Vagina (tissue), 2 donors: ENCODE results near the gene NINL. TPM values are rescaled to one million over a fixed set of nuclear protein-coding genes. Genes with fewer than 3 reads are reported as not detected.

ENCODE experiments used
- DNase-seq, 2 donors: peaks; one replicate each; pipeline ENCODE4 v3.0.0-alpha.2; 2017; ENCODE audit errors: extremely low spot score in 2 of 2
- H3K27ac ChIP-seq: fragments of 200-600 bp; sonication (generic); one replicate; pipeline ENCODE4 v1.5.1; 2019
- H3K27me3 ChIP-seq: fragments of 200-600 bp; sonication (generic); one replicate; pipeline ENCODE4 v1.5.1; 2019
- H3K36me3 ChIP-seq, 2 donors: fragments of 200-600 bp; sonication (generic); one replicate each; pipeline ENCODE4 v1.5.1; 2017 to 2019
- H3K4me1 ChIP-seq: fragments of 200-600 bp; sonication (generic); one replicate; pipeline ENCODE4 v1.5.1; 2019
- H3K4me3 ChIP-seq, 2 donors: fragments of 200-600 bp; sonication (generic); 1 replicate in 1 of 2; 2 replicates in 1 of 2; pipeline ENCODE4 v1.5.1; 2016 to 2019
- H3K9me3 ChIP-seq: fragments of 200-600 bp; sonication (generic); one replicate; pipeline ENCODE4 v1.5.1; 2019
- POLR2A ChIP-seq, 2 donors: fragments of 450-650 bp; IDR thresholded peaks; one replicate each; pipeline ENCODE4 v1.6.1; 2017; ENCODE audit warnings: antibody characterized with exemption in 2 of 2, mild to moderate bottlenecking in 2 of 2, moderate library complexity in 2 of 2
- POLR2AphosphoS5 ChIP-seq, 2 donors: sonication (generic); formaldehyde crosslinking; IDR thresholded peaks; one replicate each; pipeline ENCODE4 v1.9.0; 2017; ENCODE audit warnings: antibody characterized with exemption in 2 of 2, mild to moderate bottlenecking in 2 of 2, low read depth in 1 of 2; ENCODE audit not compliant: insufficient read depth in 1 of 2
- intact Hi-C: fragments of 100-400 bp; cut with DNase I; formaldehyde crosslinking; loops from one replicate; pipeline ENCODE4 v1.15.1; 2023
- total RNA-seq: library from RNA; depleted of rRNA; stranded (reverse); fragments of >200 nt; gene quantifications from one replicate; pipeline ENCODE4 v1.2.3, GENCODE V29; 2016
- TF ChIP-seq, protein P1 (sequence below), 3 experiments: fragments of 450-650 bp in 2 of 3; fragments of 200-600 bp in 1 of 3; sonication (generic) in 1 of 3; IDR thresholded peaks; one replicate each; pipeline ENCODE4 v1.5.1; 2017 to 2019; ENCODE audit warnings: antibody characterized with exemption in 3 of 3, mild to moderate bottlenecking in 2 of 3, moderate library complexity in 2 of 3

Gene NINL
- total RNA-seq, 1 donor from 2014 or later: 11.5 TPM

- TF ChIP-seq POLR2AphosphoS5 (IDR thresholded peaks at IDR 0.05; ENCODE audit: insufficient read depth in 1 of 2, low read depth in 1 of 2): no peak
- intact Hi-C loops: loop anchor here (5.0 kb wide), 1 partner anchor 902 kb away; no protein-coding TSS in a partner anchor
- Histone ChIP-seq H3K27me3 (no peaks in the 10 kb centered on the region), H3K4me3 (no peak overlapping the region), H3K4me1 (no peaks in the 10 kb centered on the region), H3K27ac (no peak overlapping the region), H3K36me3 (peaks cover 0 to 30% of the 10 kb centered on the region in 2 donors), H3K9me3 (no peaks in the 10 kb centered on the region)
- DNase-seq: no peak
These were observed 125.3 kb downstream of the NINL start for GRCh38 chr20:25459916-25460535.

DNA sequence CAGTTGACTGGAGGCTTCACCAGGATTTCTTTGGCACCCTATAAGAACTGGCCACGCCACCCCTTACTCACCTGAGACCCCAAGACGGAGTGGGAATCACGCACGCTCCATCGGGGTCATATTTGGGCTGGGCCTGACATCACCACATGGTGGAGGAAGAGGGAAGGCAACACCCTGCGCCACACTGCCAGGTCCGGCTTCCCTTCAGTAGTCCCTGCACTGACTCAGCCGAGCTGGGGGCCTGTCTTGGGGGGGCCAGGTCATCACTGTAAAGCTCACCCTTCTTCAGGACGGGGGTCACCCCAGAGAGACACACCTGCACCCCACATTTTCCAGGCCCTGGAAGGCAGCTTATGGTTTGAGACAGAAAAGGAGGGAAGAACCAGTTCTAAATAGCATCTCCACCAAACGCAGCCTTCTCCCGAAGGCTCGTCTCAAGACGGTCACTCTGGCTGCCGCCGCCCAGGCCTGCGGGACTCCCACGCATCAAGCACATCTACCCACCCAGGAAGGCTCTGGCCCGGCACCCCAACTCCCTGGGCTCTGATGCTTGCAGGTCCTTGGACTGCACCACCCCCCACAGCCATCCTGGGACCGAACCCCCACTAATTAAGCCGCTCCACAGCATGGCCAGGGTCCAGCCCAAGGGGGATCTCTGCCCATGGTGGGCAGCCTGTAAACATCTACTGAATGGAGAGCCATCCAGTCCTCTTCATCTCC is 126.1 kb downstream of the NINL start:
- Histone ChIP-seq H3K27me3 (no peaks in the 10 kb centered on the region), H3K4me1 (no peaks in the 10 kb centered on the region), H3K9me3 (no peaks in the 10 kb centered on the region), H3K27ac (no peak overlapping the region), H3K4me3 (no peak overlapping the region), H3K36me3 (peaks cover 0 to 26% of the 10 kb centered on the region in 2 donors)
- TF ChIP-seq POLR2AphosphoS5 (IDR thresholded peaks at IDR 0.05; ENCODE audit: insufficient read depth in 1 of 2, low read depth in 1 of 2) (no peak), POLR2A (IDR thresholded peaks at IDR 0.05) (no peak)
- TF ChIP-seq, protein P1, sequence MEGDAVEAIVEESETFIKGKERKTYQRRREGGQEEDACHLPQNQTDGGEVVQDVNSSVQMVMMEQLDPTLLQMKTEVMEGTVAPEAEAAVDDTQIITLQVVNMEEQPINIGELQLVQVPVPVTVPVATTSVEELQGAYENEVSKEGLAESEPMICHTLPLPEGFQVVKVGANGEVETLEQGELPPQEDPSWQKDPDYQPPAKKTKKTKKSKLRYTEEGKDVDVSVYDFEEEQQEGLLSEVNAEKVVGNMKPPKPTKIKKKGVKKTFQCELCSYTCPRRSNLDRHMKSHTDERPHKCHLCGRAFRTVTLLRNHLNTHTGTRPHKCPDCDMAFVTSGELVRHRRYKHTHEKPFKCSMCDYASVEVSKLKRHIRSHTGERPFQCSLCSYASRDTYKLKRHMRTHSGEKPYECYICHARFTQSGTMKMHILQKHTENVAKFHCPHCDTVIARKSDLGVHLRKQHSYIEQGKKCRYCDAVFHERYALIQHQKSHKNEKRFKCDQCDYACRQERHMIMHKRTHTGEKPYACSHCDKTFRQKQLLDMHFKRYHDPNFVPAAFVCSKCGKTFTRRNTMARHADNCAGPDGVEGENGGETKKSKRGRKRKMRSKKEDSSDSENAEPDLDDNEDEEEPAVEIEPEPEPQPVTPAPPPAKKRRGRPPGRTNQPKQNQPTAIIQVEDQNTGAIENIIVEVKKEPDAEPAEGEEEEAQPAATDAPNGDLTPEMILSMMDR (IDR thresholded peaks at IDR 0.05): no peak
- DNase-seq: no peak
- intact Hi-C loops: loop anchor here (5.0 kb wide), 1 partner anchor 903 kb away; no protein-coding TSS in a partner anchor

DNA sequence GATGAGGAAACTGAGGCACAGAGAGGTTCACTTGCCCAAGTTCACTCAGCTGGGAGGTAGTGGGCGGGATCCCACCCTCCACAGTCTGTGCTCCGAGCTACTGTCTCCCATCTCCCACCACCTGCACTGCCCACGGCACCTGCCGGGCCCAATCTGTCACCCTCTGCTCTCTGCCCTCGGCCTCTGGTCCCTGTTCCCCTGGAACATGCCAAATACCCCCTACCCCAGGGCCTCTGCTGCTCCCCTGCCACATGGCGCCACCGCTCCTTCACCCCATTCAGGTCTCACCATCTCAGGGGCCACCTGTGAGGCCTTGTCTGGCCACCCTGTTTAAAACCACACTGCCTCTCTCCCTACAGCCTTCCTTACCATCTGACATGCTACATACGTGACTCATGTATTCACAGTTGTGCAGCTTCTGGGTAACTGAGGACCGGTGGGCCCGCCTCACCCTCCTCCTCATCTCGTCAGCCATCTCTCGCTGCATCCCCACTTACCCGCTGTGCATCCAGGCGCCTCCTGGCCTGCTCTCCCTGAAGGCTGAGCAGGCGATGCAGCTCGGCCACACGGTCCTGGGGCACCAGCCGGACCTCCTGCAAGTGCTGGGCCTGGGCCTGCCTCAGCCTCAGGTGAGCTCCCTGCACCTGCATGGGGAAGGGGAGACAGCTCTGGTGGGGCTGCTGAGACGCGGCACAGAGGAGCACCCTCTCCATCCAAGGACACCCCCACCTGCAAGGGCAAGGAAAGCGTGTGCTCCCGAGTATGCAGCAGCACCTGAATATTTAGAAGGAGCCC is 127.2 kb downstream of the NINL start:
- H3K9me3 ChIP-seq: no peaks in the 10 kb centered on the region
- no peaks in the 10 kb centered on the region for H3K27me3 ChIP-seq
- no peak for TF ChIP-seq POLR2A (IDR thresholded peaks at IDR 0.05)
- TF ChIP-seq, protein P1 (IDR thresholded peaks at IDR 0.05): no peak
- no peak for TF ChIP-seq POLR2AphosphoS5 (IDR thresholded peaks at IDR 0.05; ENCODE audit: insufficient read depth in 1 of 2, low read depth in 1 of 2)
- H3K27ac ChIP-seq: no peak overlapping the region
- H3K36me3 ChIP-seq: peaks cover 0 to 26% of the 10 kb centered on the region in 2 donors
- no peak for DNase-seq
- no peak overlapping the region for H3K4me3 ChIP-seq
- no peaks in the 10 kb centered on the region for H3K4me1 ChIP-seq
- intact Hi-C loops: loop anchor here (5.0 kb wide), 1 partner anchor 904 kb away; no protein-coding TSS in a partner anchor

DNA sequence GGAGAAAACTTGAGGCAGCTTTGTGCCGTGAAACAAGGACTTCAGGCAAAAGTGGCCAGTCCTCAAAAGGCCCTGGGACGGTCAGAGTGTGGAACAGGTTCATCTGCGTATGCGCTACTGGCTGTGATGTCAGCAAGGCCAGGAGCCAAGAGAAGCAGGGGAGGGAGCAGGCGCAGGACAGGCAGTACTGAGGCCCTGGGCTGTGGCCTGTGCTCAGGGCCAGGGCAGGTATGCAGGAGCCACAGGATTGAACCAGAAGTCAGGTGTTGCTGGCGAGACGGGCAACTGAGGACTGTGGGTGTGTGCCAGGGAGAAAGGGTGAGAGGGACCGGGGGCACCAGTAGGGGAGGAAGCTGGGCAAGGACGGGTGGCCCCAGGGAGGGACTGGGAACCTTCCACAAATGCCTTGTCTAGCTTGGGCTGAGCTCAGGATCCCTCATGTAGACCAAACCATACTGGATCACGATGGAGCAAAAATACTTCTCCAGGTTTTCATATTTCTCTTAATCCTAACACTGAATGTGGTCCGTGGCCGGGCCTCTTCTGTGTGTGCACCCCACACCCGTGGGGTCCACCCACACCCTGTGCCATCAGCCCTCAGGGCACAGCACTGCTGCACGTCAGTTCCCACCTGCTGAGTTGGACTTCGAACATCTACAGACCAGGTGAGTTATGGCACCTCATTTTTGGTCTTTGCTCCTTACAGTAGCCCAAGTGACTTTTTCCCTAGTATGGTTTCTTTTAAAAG is 131.0 kb downstream of the NINL start:
- TF ChIP-seq POLR2AphosphoS5 (IDR thresholded peaks at IDR 0.05; ENCODE audit: insufficient read depth in 1 of 2, low read depth in 1 of 2) (no peak), POLR2A (IDR thresholded peaks at IDR 0.05) (no peak)
- TF ChIP-seq, protein P1 (IDR thresholded peaks at IDR 0.05): no peak
- Histone ChIP-seq H3K4me1 (no peaks in the 10 kb centered on the region), H3K36me3 (peaks cover 0 to 15% of the 10 kb centered on the region in 2 donors), H3K4me3 (no peak overlapping the region), H3K27ac (no peak overlapping the region), H3K27me3 (no peaks in the 10 kb centered on the region), H3K9me3 (no peaks in the 10 kb centered on the region)
- intact Hi-C loops: no loop called here
- no peak for DNase-seq
